ENCODE results near the gene DNAH8.
"Not testable (repeated sequence)": the region's sequence is repeated elsewhere in the genome, so short reads cannot be mapped to it uniquely, and the experiment has no call there.

Gene DNAH8

GRCh38 chr6:38912378-38912777 lies 197.3 kb downstream of the DNAH8 start:
- DNase-seq = no peak

- no peak for DNase-seq
Observed at GRCh38 chr6:38915205-38915925, 200.3 kb downstream of the DNAH8 start.

GRCh38 chr6:38921540-38921939 lies 206.4 kb downstream of the DNAH8 start:
- not testable (repeated sequence) for DNase-seq

- DNase-seq = no peak
Observed at GRCh38 chr6:38924791-38925509, 209.8 kb downstream of the DNAH8 start.

- DNase-seq = no peak
Observed at GRCh38 chr6:38929560-38929959, 214.4 kb downstream of the DNAH8 start.

GRCh38 chr6:38933426-38933825 lies 218.3 kb downstream of the DNAH8 start:
- DNase-seq = no peak

- no peak for DNase-seq
Observed at GRCh38 chr6:38935051-38935450, 219.9 kb downstream of the DNAH8 start.

GRCh38 chr6:38937839-38938613 lies 222.9 kb downstream of the DNAH8 start:
- DNase-seq = no peak

- DNase-seq = no peak
Observed at GRCh38 chr6:38938741-38939140, 223.6 kb downstream of the DNAH8 start.

- no peak for DNase-seq
Observed at GRCh38 chr6:38942442-38942841, 227.3 kb downstream of the DNAH8 start.

- DNase-seq = no peak
Observed at GRCh38 chr6:38942965-38943364, 227.9 kb downstream of the DNAH8 start.

- DNase-seq = no peak
Observed at GRCh38 chr6:38943964-38944363, 228.9 kb downstream of the DNAH8 start.

GRCh38 chr6:38944655-38945279 lies 229.7 kb downstream of the DNAH8 start:
- DNase-seq = no peak

GRCh38 chr6:38955861-38956260 lies 240.8 kb downstream of the DNAH8 start:
- no peak for DNase-seq

- no peak for DNase-seq
Observed at GRCh38 chr6:38957426-38957825, 242.3 kb downstream of the DNAH8 start.

GRCh38 chr6:38959138-38959537 lies 244.0 kb downstream of the DNAH8 start:
- no peak for DNase-seq

- no peak for DNase-seq
Observed at GRCh38 chr6:38968702-38969149, 253.6 kb downstream of the DNAH8 start.

GRCh38 chr6:38973178-38974057 lies 258.3 kb downstream of the DNAH8 start:
- peak in 3 of 6 experiments; percentile 10 to 20 (median 14) for DNase-seq

GRCh38 chr6:38974389-38975151 lies 259.5 kb downstream of the DNAH8 start:
- DNase-seq = no peak

- DNase-seq = no peak
Observed at GRCh38 chr6:38975621-38976049, 260.5 kb downstream of the DNAH8 start.

- DNase-seq = no peak
Observed at GRCh38 chr6:38976051-38976450, 260.9 kb downstream of the DNAH8 start.
